Measurements from ENCODE around the gene ELMO1.

ELMO1 gene

GRCh38 chr7:37205451-37205850, 243.2 kb downstream of the ELMO1 start:
- H3K4me2 ChIP-seq (ENCODE audit: low read length), result no peak overlapping the region
- H3K79me2 ChIP-seq, result no peaks in the 10 kb centered on the region
- no peaks in the 10 kb centered on the region for H3K36me3 ChIP-seq (ENCODE audit: control insufficient read depth, insufficient read depth, low read length)
- no peaks in the 10 kb centered on the region for H3K27me3 ChIP-seq (ENCODE audit: control insufficient read depth, insufficient read depth, low read length)
- no peak overlapping the region for H3K27ac ChIP-seq
- H3K9ac ChIP-seq, result no peak overlapping the region
- TF ChIP-seq, protein P1, sequence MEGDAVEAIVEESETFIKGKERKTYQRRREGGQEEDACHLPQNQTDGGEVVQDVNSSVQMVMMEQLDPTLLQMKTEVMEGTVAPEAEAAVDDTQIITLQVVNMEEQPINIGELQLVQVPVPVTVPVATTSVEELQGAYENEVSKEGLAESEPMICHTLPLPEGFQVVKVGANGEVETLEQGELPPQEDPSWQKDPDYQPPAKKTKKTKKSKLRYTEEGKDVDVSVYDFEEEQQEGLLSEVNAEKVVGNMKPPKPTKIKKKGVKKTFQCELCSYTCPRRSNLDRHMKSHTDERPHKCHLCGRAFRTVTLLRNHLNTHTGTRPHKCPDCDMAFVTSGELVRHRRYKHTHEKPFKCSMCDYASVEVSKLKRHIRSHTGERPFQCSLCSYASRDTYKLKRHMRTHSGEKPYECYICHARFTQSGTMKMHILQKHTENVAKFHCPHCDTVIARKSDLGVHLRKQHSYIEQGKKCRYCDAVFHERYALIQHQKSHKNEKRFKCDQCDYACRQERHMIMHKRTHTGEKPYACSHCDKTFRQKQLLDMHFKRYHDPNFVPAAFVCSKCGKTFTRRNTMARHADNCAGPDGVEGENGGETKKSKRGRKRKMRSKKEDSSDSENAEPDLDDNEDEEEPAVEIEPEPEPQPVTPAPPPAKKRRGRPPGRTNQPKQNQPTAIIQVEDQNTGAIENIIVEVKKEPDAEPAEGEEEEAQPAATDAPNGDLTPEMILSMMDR (IDR thresholded peaks at IDR 0.05), result no peak
- H3K4me3 ChIP-seq (ENCODE audit: low read depth, low read length), result no peak overlapping the region
- H3K9me3 ChIP-seq (ENCODE audit: control insufficient read depth, low read length), result no peaks in the 10 kb centered on the region
- H2AFZ ChIP-seq, result no peak overlapping the region
- H3K4me1 ChIP-seq, result peaks cover 3% of the 10 kb centered on the region

DNA sequence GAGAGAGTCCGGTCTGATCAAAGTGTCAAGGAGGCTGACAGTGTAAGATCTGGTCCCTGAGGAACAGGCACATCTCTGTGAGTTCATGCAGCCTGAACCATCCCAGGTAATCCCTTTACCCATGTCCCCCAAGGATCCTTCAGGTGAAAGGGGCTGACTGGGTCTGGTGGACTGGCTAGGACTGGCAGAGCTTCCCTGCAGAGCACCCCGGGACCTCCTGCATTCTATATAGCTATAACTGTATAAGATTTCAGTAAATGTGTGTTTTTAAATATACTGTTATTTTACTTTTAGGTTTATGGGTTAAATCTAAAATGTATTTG, 246.8 kb downstream of the ELMO1 start:
- H3K27ac ChIP-seq, result no peak overlapping the region
- no peaks in the 10 kb centered on the region for H3K27me3 ChIP-seq (ENCODE audit: control insufficient read depth, insufficient read depth, low read length)
- H2AFZ ChIP-seq, result no peak overlapping the region
- H3K9me3 ChIP-seq (ENCODE audit: control insufficient read depth, low read length), result no peaks in the 10 kb centered on the region
- TF ChIP-seq, protein P1 (IDR thresholded peaks at IDR 0.05), result no peak
- H3K4me2 ChIP-seq (ENCODE audit: low read length), result no peak overlapping the region
- H3K9ac ChIP-seq, result no peak overlapping the region
- no peaks in the 10 kb centered on the region for H3K79me2 ChIP-seq
- H3K36me3 ChIP-seq (ENCODE audit: control insufficient read depth, insufficient read depth, low read length), result no peaks in the 10 kb centered on the region
- H3K4me1 ChIP-seq, result no peaks in the 10 kb centered on the region
- no peak overlapping the region for H3K4me3 ChIP-seq (ENCODE audit: low read depth, low read length)

DNA sequence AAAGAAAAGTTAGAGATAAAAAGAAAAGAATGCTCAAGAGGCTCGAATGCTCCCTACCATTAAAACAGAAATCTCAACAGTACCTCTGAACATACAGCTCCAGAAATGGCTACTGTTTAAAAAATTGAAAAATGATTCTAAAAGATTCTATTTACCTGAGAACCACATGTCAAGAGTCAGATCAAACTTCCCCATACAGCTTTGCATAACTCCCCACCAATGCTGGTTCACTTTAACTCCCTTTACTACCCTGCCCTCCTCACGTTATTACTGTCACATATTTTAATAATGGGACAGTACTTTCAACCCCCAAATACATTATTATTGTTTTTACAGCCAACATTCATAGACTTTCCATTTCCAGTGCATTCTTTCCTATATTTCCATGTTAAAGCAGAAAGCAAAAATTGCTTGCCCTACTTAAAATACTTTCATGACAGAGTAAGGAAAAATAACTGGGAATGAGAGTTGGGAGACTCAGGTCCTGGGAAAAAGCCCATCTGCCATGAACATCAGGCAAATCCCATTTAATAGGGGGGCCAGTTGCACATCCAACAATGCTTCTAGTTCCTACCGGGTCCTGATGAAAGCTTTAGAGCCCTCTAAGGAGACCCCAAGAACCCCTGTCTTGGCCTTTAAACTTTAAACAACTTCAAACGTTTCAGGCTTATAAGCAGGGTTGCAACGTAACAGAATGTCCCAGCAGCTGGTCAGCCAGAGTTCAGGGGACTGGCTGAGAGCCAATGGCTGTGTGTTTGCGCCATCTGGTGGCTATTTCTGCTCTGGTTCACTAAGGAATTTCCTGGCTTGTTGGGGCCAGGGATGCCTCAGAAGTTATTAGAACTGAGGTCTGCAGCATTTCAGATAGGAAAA, 247.4 kb downstream of the ELMO1 start:
- H3K79me2 ChIP-seq, result no peaks in the 10 kb centered on the region
- TF ChIP-seq, protein P1 (IDR thresholded peaks at IDR 0.05), result peak; percentile 92
- no peak overlapping the region for H3K4me2 ChIP-seq (ENCODE audit: low read length)
- H3K36me3 ChIP-seq (ENCODE audit: control insufficient read depth, insufficient read depth, low read length), result no peaks in the 10 kb centered on the region
- H2AFZ ChIP-seq, result peak overlapping the region; percentile 26
- no peak overlapping the region for H3K9ac ChIP-seq
- H3K27ac ChIP-seq, result no peak overlapping the region
- no peaks in the 10 kb centered on the region for H3K27me3 ChIP-seq (ENCODE audit: control insufficient read depth, insufficient read depth, low read length)
- H3K9me3 ChIP-seq (ENCODE audit: control insufficient read depth, low read length), result no peaks in the 10 kb centered on the region
- H3K4me3 ChIP-seq (ENCODE audit: low read depth, low read length), result no peak overlapping the region
- no peaks in the 10 kb centered on the region for H3K4me1 ChIP-seq

DNA sequence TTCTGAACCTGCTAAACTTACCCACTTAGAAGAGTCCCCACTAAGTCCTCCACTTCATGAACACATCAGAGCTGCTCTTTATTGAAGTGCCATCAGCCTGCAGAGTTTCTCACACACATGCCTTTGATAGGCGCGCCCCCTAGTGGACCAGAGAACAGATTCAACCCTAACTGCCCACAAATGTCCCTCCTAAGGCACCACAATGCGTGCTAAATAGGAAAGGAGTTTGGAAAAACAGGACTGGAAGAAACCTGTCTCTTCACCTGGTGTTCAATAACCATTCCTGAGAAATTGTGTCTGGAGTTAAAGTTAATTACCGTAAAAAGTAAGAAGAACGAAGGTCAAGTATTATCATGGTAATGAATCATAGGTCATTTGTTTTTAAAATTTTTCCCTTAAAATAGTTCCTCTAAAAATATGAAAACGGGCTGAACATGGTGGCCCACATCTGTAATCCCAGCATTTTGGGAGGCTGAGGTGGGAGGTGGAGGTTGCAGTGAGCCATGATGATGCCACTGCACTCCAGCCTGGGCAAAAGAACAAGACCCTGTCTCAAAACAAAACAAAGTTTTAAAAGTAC, 249.7 kb downstream of the ELMO1 start:
- H3K27ac ChIP-seq, result no peak overlapping the region
- H3K27me3 ChIP-seq (ENCODE audit: control insufficient read depth, insufficient read depth, low read length), result no peaks in the 10 kb centered on the region
- H3K36me3 ChIP-seq (ENCODE audit: control insufficient read depth, insufficient read depth, low read length), result no peaks in the 10 kb centered on the region
- H3K4me3 ChIP-seq (ENCODE audit: low read depth, low read length), result no peak overlapping the region
- TF ChIP-seq, protein P1 (IDR thresholded peaks at IDR 0.05), result peak; percentile 90
- no peaks in the 10 kb centered on the region for H3K4me1 ChIP-seq
- H3K4me2 ChIP-seq (ENCODE audit: low read length), result no peak overlapping the region
- no peak overlapping the region for H2AFZ ChIP-seq
- no peaks in the 10 kb centered on the region for H3K79me2 ChIP-seq
- H3K9ac ChIP-seq, result no peak overlapping the region
- no peaks in the 10 kb centered on the region for H3K9me3 ChIP-seq (ENCODE audit: control insufficient read depth, low read length)
